T-cell (primary cell): ENCODE results near the gene PARP4. TPM values are rescaled to one million over a fixed set of nuclear protein-coding genes. Genes with fewer than 3 reads are reported as not detected.
"Not testable (repeated sequence)": the region's sequence is repeated elsewhere in the genome, so short reads cannot be mapped to it uniquely, and the experiment has no call there.

Experiments
- ATAC-seq, 4 experiments: fragments of 200-7000 bp in 3 of 4; fragments of 150-1000 bp in 1 of 4; cut with Tn5 transposase; replicated peaks in 1 of 4; 1 replicate in 3 of 4; 2 replicates in 1 of 4; pipeline ENCODE4 v1.10.0; 2021; ENCODE audit warnings: moderate library complexity in 3 of 4, mild to moderate bottlenecking in 2 of 4, moderate number of reproducible peaks in 1 of 4
- CTCF ChIA-PET, 2 donors: fragments of 300-600 bp; sonication (Branson Sonifier 250); formaldehyde crosslinking; loops; one replicate each; lab custom pipeline; 2022; ENCODE audit warnings: antibody characterized with exemption in 2 of 2; lab: Charles Lee
- POLR2A ChIA-PET, 2 donors: fragments of 300-600 bp; sonication (Branson Sonifier 250); formaldehyde crosslinking; loops; one replicate each; lab custom pipeline; 2022; ENCODE audit warnings: antibody characterized with exemption in 2 of 2; lab: Charles Lee
- DNase-seq, 35 experiments: peaks; one replicate each; pipeline versions ENCODE4 v3.0.0 to v3.0.0-alpha.2; 2013 to 2023
- H3K27ac ChIP-seq: one replicate; pipeline ENCODE4 v1.5.1; 2013; ENCODE audit warnings: low read length
- H3K27me3 ChIP-seq, 2 experiments: replicated peaks in 1 of 2; 1 replicate in 1 of 2; 2 replicates in 1 of 2; pipeline versions ENCODE4 v1.6.1 to v1.7.0; 2013; ENCODE audit warnings: low read length in 1 of 2, mixed read lengths in 1 of 2; ENCODE audit not compliant: control insufficient read depth in 2 of 2, insufficient read depth in 2 of 2; ENCODE audit errors: extremely low read depth in 1 of 2
- H3K36me3 ChIP-seq, 2 donors: 1 replicate in 1 of 2; 2 replicates in 1 of 2; pipeline versions ENCODE4 v1.6.1 to v1.7.0; 2013; ENCODE audit warnings: low read length in 1 of 2; ENCODE audit not compliant: control insufficient read depth in 2 of 2, insufficient read depth in 1 of 2; ENCODE audit errors: extremely low read depth in 1 of 2
- H3K4me1 ChIP-seq, 2 experiments: 1 replicate in 1 of 2; 2 replicates in 1 of 2; pipeline versions ENCODE4 v1.6.1 to v1.7.0; 2013; ENCODE audit warnings: low read length in 2 of 2, mixed read lengths in 1 of 2; ENCODE audit not compliant: insufficient read depth in 2 of 2, control insufficient read depth in 1 of 2; ENCODE audit errors: extremely low read depth in 1 of 2
- H3K4me3 ChIP-seq, 2 donors: 1 replicate in 1 of 2; 2 replicates in 1 of 2; pipeline versions ENCODE4 v1.5.1 to v1.7.0; 2013; ENCODE audit warnings: mild to moderate bottlenecking in 2 of 2, low read length in 1 of 2, moderate library complexity in 1 of 2; ENCODE audit not compliant: control insufficient read depth in 1 of 2; ENCODE audit errors: extremely low read depth in 1 of 2
- H3K9me3 ChIP-seq: 2 replicates; pipeline ENCODE4 v1.7.0; 2013
- H3K27ac Mint-ChIP-seq, 2 donors: one replicate each; pipeline ENCODE4 v1.8.0; 2020 to 2021; ENCODE audit warnings: mild to moderate bottlenecking in 2 of 2, mixed read lengths in 2 of 2
- H3K27me3 Mint-ChIP-seq, 2 donors: one replicate each; pipeline ENCODE4 v1.8.0; 2021 to 2022; ENCODE audit warnings: mixed read lengths in 2 of 2
- H3K36me3 Mint-ChIP-seq: one replicate; pipeline ENCODE4 v1.8.0; 2021; ENCODE audit warnings: mixed read lengths
- H3K4me1 Mint-ChIP-seq, 3 donors: one replicate each; pipeline ENCODE4 v1.8.0; 2020 to 2022; ENCODE audit warnings: mixed read lengths in 3 of 3, mild to moderate bottlenecking in 1 of 3
- H3K4me3 Mint-ChIP-seq, 3 donors: one replicate each; pipeline ENCODE4 v1.8.0; 2020 to 2022; ENCODE audit warnings: mild to moderate bottlenecking in 3 of 3, mixed read lengths in 3 of 3, moderate library complexity in 3 of 3
- H3K9me3 Mint-ChIP-seq, 3 donors: one replicate each; pipeline ENCODE4 v1.8.0; 2020 to 2022; ENCODE audit warnings: mixed read lengths in 3 of 3
- WGBS: methylation state at CpG from one replicate; pipeline ENCODE4 v1.1.5; 2013; ENCODE audit warnings: missing lambda C conversion rate; ENCODE audit not compliant: insufficient coverage; 5-methylcytosine and 5-hydroxymethylcytosine counted together
- total RNA-seq, 35 experiments: library from RNA in 6 of 35; stranded (reverse) in 6 of 35; fragments of 120-200 nt in 1 of 35; gene quantifications; one replicate each; pipeline versions ENCODE4 v1.2.1 to v1.2.4 and lab custom pipeline; 2013 to 2026

The PARP4 gene
- total RNA-seq, 5 donors from 2014 or later (not counting 1 experiment from before 2014, with no cell fraction given) = 50.3 to 77.7 (median 58.2) TPM

DNA sequence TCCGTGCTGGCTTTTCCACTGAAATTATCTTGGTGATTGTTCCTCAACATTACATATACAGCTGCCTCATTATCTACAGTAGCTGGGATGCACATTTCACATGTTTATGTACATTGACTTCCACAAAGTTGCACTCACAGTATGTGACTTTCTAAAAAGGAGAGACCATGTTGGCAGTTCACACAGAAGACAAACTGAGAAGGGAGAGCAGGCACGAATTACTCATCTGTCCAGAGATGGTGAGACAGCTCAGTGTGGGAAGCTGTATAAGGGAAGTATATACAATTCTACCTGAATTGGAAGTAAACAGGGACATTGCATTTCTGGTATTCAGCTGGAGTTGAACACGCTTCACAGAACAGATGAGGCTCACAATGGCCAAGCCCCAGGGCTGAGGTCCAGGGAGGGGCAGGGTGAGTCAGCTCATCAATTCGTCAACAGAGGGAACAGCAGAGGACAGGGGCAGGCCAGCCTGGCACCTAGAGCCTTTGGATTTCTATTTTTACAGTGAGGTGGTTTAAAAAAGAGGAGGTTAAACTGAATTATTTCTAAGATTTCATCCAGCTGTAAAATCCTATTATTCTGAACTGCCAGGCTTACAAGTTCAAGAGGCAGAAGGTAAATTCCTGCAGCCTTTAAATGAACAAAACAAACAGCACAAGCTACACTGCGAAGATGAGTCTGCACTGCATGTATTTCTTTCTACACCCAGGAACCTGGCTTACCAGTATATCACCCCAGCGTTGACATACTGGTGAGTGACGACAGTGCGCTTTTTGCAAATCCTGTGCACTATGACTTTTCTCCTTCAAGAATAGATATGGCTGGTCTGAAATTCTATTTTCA, 9.8 kb downstream of the PARP4 start:
- ATAC-seq (peak in 1 of 4 experiments; percentile 31), DNase-seq (no peak)
- ChIA-PET POLR2A (interaction anchor here in 1 of 2 donors (0.5 kb wide), 1 partner anchor 805 kb away, joined by 7 read pairs; no protein-coding TSS in a partner anchor), CTCF (interaction anchor here in 1 of 2 donors (0.8 kb wide), 1 partner anchor 58 kb away, joined by 3 read pairs; no protein-coding TSS in a partner anchor)
- Histone ChIP-seq H3K27me3 (no peaks in the 10 kb centered on the region), H3K9me3 (no peaks in the 10 kb centered on the region), H3K27ac (no peak overlapping the region), H3K4me1 (peaks cover 0 to 5% of the 10 kb centered on the region in 2 experiments), H3K4me3 (no peak overlapping the region), H3K36me3 (peaks cover 6 to 47% of the 10 kb centered on the region in 2 donors)
- Mint-ChIP-seq H3K36me3 (peaks cover 39% of the 10 kb centered on the region), H3K4me1 (peaks cover 20 to 29% (median 24%) of the 10 kb centered on the region in 3 donors), H3K27ac (no peak overlapping the region), H3K4me3 (no peak overlapping the region), H3K9me3 (no peaks in the 10 kb centered on the region), H3K27me3 (no peaks in the 10 kb centered on the region)
- 94% methylated on average over 6 of the region's 8 CpGs for WGBS

GRCh38 chr13:24500977-24501376, 11.6 kb downstream of the PARP4 start:
- ATAC-seq (no peak), DNase-seq (no peak)
- no peaks in the 10 kb centered on the region for H3K9me3 Mint-ChIP-seq
- Histone ChIP-seq H3K9me3 (no peaks in the 10 kb centered on the region), H3K4me1 (no peaks in the 10 kb centered on the region), H3K27ac (no peak overlapping the region), H3K4me3 (no peak overlapping the region), H3K36me3 (peaks cover 6 to 47% of the 10 kb centered on the region in 2 donors), H3K27me3 (no peaks in the 10 kb centered on the region)
- peaks cover 46% of the 10 kb centered on the region for H3K36me3 Mint-ChIP-seq
- ChIA-PET CTCF (no interaction called here), POLR2A (no interaction called here)
- H3K4me1 Mint-ChIP-seq = peaks cover 14 to 19% (median 19%) of the 10 kb centered on the region in 3 donors
- H3K4me3 Mint-ChIP-seq = no peak overlapping the region
- WGBS = no CpG with 5 or more reads among the region's 2 CpGs
- H3K27ac Mint-ChIP-seq = peak overlapping the region in 1 of 2 donors; percentile 22
- H3K27me3 Mint-ChIP-seq = no peaks in the 10 kb centered on the region

GRCh38 chr13:24497742-24498141, 14.8 kb downstream of the PARP4 start:
- Histone ChIP-seq H3K4me3 (no peak overlapping the region), H3K27ac (no peak overlapping the region), H3K4me1 (no peaks in the 10 kb centered on the region), H3K36me3 (peaks cover 10 to 64% of the 10 kb centered on the region in 2 donors), H3K9me3 (no peaks in the 10 kb centered on the region), H3K27me3 (no peaks in the 10 kb centered on the region)
- no peak for ATAC-seq
- H3K36me3 Mint-ChIP-seq = peaks cover 63% of the 10 kb centered on the region
- CTCF ChIA-PET = no interaction called here
- peaks cover 5 to 9% (median 7%) of the 10 kb centered on the region in 3 donors for H3K4me1 Mint-ChIP-seq
- H3K9me3 Mint-ChIP-seq = no peaks in the 10 kb centered on the region
- H3K27me3 Mint-ChIP-seq = no peaks in the 10 kb centered on the region
- DNase-seq = no peak
- no CpG with 5 or more reads among the region's 1 CpG for WGBS
- no peak overlapping the region for H3K27ac Mint-ChIP-seq
- POLR2A ChIA-PET = no interaction called here
- H3K4me3 Mint-ChIP-seq = no peak overlapping the region

DNA sequence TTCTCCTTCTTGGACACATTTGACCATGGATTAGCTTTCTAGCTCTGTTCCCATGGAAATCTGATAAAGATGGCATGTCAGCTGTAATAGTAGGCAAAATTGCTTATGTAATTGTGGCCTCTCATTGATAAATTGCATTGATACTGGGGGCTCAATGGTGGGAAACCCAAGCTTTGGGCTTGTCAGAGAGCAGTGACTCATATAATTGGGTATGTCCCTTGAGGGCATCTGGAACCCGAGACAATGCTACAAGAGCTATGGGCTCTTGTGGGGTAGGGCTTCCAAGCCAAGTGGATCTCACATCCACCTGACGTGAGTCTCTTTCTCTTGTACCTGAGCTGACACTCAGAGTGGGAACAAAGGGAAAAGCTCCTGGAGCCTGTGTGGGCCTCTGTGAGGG, 16.3 kb downstream of the PARP4 start:
- H3K4me3 ChIP-seq, H3K9me3 Mint-ChIP-seq, H3K4me1 Mint-ChIP-seq, H3K27me3 Mint-ChIP-seq, CTCF ChIA-PET, POLR2A ChIA-PET, H3K27ac Mint-ChIP-seq, DNase-seq, H3K27ac ChIP-seq, H3K4me3 Mint-ChIP-seq, ATAC-seq, H3K27me3 ChIP-seq, H3K9me3 ChIP-seq, H3K4me1 ChIP-seq: not testable (repeated sequence)
- peaks cover 67% of the 10 kb centered on the region for H3K36me3 Mint-ChIP-seq
- H3K36me3 ChIP-seq = peaks cover 13 to 69% of the 10 kb centered on the region in 2 donors
- 80% methylated on average over 1 of the region's 2 CpGs for WGBS

DNA sequence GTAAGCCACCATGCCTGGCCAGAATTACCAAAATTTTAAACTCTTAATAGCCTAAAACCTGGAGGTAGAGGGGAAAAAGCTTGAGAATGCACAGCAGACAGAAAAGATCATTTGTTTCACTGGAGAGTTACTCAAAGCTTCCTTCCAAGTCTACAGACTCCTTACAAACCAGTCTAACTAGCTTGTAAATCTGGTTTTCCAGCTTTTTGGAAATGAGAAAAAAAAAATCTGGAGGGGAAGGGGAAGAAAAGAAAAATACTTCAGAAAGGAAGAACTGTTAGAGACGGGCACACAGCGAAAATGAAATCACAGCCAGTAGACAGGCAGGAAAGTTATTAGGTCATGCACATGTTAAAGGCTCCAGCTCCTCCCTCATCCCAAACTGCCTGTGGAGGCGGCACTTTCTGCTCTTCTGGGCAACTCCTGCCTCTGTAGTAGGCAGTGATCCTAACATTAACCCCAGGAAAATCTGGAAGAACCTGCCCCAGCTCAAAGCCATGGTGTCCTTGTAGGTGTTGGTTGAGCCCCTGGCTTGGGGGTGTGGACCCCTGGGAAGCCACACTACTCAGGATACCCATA, 17.3 kb downstream of the PARP4 start:
- Histone ChIP-seq H3K9me3 (no peaks in the 10 kb centered on the region), H3K27ac (no peak overlapping the region), H3K36me3 (peaks cover 13 to 70% of the 10 kb centered on the region in 2 donors), H3K4me1 (no peaks in the 10 kb centered on the region), H3K4me3 (no peak overlapping the region), H3K27me3 (no peaks in the 10 kb centered on the region)
- DNase-seq (no peak), ATAC-seq (no peak)
- Mint-ChIP-seq H3K4me3 (no peak overlapping the region), H3K36me3 (peaks cover 75% of the 10 kb centered on the region), H3K27ac (no peak overlapping the region), H3K9me3 (no peaks in the 10 kb centered on the region), H3K27me3 (no peaks in the 10 kb centered on the region), H3K4me1 (no peaks in the 10 kb centered on the region)
- ChIA-PET CTCF (no interaction called here), POLR2A (no interaction called here)
- WGBS = no CpG with 5 or more reads among the region's 3 CpGs

DNA sequence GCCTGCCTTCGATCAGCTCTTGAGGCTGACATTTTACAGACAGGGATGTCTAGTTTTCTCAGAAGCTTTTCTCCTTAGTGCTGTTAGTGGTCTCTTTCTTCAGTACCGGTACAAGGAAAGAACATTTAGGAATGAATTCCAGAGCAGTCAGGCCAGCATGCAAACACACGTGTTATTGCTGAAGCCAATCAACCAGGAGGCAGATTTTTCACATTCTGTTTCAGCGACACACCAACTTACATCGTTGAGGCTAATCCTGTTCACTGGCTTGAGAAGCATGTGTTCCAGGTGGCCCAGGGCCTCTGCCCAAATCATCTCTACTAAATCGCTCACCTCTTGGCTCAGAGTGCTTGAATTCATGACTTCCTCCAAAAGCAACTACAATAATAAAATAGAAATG, 19.2 kb downstream of the PARP4 start:
- no peak overlapping the region for H3K27ac Mint-ChIP-seq
- Histone ChIP-seq H3K9me3 (no peaks in the 10 kb centered on the region), H3K36me3 (peaks cover 13 to 78% of the 10 kb centered on the region in 2 donors), H3K4me3 (no peak overlapping the region), H3K4me1 (no peaks in the 10 kb centered on the region), H3K27ac (no peak overlapping the region), H3K27me3 (no peaks in the 10 kb centered on the region)
- CTCF ChIA-PET = no interaction called here
- DNase-seq (no peak), ATAC-seq (no peak)
- H3K36me3 Mint-ChIP-seq = peaks cover 87% of the 10 kb centered on the region
- no peaks in the 10 kb centered on the region for H3K4me1 Mint-ChIP-seq
- no peak overlapping the region for H3K4me3 Mint-ChIP-seq
- POLR2A ChIA-PET = no interaction called here
- 100% methylated on average over 4 of the region's 6 CpGs for WGBS
- H3K9me3 Mint-ChIP-seq = no peaks in the 10 kb centered on the region
- H3K27me3 Mint-ChIP-seq = no peaks in the 10 kb centered on the region
